ENCODE data around the gene GAPDH.
"Not testable (repeated sequence)": the region's sequence is repeated elsewhere in the genome, so short reads cannot be mapped to it uniquely, and the experiment has no call there.

The GAPDH gene

DNA sequence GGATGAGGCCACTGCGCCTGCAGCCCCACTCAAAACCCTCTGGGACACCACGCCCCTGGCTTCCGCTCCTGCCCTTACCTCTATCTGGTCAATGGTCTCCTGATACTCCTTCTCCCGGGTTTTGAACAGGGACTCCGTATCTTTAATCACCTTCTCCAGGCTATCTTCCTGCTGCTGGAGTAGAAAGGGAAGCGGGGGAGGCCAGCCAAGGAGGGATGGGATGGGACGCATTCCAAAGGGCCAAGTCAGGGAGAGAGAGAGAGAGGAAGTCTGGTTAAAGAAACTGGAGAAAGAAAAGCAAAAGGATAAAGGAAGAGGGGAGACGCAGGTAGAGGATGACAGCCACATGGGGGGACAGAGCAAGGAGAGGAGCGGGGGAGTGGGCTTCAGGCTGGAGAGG lies 13.7 kb downstream of the GAPDH start:
- no peak for DNase-seq

- no peak for DNase-seq
Measured at GRCh38 chr12:6548556-6548955, 14.2 kb downstream of the GAPDH start.

- no peak for DNase-seq
Measured at GRCh38 chr12:6548966-6549683, 14.8 kb downstream of the GAPDH start.

DNA sequence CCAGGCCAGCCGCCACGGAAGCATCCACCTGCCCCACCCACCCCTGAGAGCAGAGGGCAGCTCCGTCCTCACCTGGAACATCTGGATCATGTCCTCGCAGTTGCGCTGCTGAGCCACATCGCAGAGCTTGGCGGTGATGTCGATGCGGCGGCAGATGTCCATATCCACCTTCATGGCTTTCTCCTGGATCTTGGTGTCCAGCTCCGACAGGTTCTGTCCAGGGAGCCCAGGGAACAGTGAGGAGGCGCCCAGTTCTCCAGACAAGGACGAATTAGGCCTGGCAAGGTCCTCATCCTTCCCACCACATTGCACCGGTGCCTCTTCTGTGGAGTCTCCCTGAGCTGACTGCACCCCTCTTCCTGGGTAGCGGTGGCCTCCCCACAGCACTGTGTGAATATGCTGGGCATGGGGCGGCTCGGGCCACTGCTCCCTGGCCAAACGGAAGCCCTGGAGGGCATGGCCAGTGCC lies 15.4 kb downstream of the GAPDH start:
- DNase-seq, result no peak

- no peak for DNase-seq
Measured at GRCh38 chr12:6550294-6551062, 16.2 kb downstream of the GAPDH start.

GRCh38 chr12:6551063-6551461 lies 16.7 kb downstream of the GAPDH start:
- DNase-seq, result no peak

DNA sequence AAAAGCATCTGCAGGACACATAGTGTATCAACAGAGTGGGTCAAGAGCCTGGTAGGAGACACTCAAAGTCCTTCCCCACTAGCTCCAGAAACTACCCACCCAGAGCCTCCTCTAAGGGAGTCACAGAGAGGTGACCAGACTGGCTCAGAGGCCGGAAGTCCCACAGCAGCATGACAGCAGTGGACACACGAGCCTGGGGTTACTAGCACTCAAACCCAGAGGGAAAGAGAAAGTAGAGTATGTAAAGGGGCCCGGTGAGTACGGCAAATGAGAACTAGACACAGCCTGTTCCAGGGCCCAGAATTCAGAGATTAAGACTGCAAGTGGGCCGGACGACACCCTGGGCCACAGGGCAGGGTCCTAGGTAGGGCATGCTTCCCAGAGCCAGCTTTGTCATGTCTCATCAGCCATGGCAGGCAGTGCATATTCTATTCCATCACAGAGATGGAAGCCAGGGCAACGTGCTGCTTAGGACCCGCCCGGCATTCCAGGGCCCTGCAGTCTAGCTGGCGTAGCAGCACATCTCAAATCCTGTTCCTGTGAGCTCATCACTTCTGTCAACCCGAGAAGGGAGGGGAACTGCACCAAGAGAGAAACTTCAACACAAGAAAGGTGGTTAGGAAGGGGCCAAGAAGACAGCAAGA lies 17.3 kb downstream of the GAPDH start:
- DNase-seq, result no peak

- DNase-seq, result no peak
Measured at GRCh38 chr12:6552140-6552551, 17.8 kb downstream of the GAPDH start.

GRCh38 chr12:6553051-6553868 lies 18.9 kb downstream of the GAPDH start:
- DNase-seq, result peak; percentile 36

DNA sequence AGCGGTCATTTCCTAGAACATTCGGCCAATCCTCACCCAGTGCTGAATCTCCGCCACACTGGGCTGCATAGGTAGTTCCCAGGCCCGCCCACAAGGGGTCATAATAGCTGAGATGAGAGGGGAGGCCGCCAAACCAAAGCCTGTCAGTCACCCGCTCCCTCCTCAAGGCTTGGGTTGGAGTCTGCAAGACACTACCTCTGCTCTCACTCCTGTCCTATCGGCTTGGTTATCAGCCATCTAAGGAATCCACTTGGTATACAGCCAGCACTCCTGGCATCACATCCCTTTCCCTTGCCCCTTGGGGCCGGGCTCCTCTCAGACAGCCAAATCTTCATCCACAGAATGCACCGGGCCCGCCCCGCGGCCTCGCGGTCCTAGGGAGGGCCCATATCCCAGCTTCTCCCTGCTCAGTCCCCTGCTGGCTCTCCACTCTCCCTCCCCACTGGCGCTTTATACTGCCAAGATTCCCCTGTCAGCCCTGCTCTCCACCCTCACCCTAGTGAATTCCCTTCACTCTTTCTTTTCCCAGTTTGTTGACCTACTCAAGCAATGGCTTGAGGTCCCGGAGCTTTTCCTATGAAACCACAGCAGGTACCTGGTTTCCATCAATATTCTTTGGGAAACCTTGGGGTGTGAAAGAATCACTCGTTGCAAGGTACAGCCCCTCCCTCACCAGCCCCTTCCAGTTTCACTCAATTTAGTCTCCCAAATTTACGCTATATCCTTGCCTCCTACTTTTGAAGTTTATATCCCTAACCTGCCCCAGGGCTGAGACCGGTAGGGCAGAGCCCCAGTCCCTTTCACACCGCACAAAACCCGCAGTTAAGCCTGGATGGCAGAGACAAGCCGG lies 20.1 kb downstream of the GAPDH start:
- no peak for DNase-seq

DNA sequence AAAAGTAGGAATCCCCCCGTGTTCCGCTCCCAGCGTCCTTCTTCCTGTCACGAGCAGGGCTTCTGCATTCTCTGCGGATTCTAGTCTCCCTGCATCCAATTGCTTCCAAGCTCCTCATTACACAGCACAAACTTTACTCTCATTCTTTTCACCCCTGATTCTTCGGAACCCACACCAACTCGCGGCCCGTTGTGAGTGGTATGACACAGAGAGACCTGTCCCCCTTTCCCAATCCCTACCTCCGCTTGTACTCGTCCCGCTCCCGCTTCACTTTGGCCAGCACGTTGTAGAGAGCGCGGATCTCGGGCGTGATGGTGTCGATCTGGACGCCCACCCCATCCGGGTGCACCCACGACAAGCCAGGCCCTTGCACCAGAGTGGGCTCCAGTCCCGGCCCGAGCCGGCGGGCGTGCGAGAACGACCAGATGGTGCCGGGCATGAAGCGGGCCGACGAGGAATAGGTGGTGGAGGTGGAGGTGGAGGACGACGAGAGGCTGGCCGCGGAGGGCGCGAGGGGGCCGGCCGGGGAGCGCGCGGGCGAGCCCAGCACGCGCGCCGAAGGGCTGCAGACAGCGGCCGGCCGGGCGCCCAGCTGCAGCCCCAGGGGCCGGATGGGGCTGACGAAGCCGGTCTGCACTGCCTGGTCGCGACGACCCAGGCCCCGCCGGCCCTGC lies 20.8 kb downstream of the GAPDH start:
- no peak for DNase-seq

DNA sequence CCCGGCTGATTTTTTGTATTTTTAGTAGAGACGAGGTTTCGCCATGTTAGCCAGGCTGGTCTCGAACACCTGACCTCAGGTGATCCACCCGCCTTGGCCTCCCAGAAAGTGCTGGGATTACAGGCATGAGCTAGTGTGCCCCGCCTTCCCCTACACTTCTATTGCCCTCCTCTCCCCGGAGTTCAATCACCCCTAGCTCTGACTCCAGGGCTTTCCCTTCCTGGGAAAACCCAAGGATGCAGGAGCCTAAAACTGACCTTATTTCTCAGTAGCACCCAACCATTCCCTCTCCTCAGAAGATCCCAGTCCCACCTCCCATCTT lies 22.1 kb downstream of the GAPDH start:
- DNase-seq, result not testable (repeated sequence)

DNA sequence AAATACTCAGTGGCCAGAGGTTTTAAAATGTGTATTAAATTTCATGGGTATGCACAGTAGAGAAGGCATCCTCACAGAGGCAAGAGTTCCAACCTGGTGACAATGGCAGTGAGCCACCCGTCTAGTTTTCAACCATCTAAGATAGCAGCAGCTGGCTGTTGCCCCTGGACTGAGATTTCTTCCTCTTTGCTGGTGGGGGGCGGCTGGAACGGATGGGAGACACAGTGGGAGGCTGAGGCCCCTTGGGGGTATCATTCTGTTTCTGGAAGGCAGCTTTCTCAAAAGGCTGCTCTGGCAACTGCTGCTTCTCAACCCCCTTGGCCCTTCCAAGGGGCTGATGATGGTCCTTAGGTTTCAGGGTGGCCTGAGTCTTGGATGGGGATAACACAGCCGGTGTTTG lies 22.5 kb downstream of the GAPDH start:
- DNase-seq, result no peak

GRCh38 chr12:6558014-6558760 lies 23.9 kb downstream of the GAPDH start:
- not testable (repeated sequence) for DNase-seq

- DNase-seq, result no peak
Measured at GRCh38 chr12:6559500-6559899, 25.2 kb downstream of the GAPDH start.

DNA sequence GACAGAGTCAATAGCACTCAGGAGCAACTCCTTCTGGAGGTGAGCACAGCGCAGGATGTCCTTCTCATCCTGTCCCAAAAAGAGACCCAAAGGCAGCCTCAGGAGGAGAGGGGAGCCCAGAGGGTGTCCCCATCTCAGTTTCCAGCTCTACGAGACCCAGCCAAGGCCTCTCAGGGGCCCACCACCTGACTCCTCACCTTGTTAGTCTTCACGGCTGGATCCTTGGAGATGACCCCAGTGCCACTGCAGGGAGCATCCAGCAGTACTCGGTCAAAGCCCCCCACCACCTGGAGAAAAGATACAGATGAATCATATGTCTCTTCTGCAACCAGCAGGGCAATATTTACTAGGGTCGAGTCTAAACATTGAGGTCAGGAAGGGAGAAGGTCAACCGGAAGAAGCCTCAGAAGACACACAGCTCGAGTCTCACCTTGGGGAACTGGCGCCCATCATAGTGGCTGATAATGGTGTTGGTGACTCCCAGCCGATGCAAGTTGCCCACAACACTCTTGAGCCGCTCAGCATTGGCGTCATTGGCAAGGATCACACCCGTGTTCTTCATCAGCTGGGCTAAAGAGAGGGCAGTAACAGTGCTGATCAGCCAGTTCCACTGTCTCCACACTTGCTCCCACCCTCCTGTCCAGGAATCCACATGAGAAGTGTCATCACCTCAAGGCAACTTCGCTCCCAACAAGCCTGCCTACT lies 26.3 kb downstream of the GAPDH start:
- no peak for DNase-seq

DNA sequence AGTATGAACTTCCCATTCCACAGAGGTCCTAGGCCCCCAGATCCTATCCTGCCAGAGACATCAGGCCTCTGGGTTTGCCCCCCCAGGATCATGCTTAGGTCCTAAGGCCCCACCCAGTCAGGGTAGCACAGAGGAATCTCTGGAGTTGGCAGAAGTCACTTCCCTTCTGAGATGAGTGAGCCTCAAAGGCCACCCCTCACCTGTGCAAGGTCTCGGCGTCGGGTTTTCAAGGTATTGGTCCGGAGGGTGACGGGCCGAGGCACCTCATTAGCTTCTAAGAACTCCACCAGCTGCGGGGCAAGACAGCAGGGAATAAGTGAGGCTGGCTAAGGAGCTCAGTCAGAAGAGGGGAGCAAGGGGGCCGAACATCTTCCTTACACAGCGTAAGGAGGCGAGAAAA lies 28.6 kb downstream of the GAPDH start:
- DNase-seq, result no peak

- peak; percentile 8 for DNase-seq
Measured at GRCh38 chr12:6563448-6564050, 29.2 kb downstream of the GAPDH start.

DNA sequence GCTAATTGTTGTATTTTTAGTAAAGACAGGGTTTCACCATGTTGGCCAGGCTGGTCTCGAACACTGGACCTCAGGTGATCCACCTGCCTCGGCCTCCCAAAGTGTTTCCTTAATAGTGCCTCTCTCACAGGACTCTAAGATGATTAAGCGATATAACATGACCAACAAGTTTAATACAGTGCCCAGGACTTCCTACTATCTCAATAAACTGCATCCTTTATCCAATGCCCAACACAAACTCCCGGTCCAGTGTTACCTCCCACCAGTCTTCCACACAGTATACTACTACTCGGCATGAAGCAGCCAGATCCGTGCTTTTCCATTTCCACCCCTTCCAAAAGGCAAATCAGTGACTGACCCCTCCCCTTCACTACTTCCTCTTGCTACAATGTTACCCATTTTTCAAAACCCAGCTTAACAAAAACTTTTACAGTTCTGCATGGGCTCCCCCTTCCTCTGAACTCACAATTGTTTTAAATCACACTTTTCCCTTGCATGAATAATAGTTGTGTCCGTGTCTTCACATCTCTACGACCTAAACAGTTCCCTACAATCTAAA lies 32.9 kb downstream of the GAPDH start:
- no peak for DNase-seq
